NCI-H226 (cell line): ENCODE results near the gene TCERG1L.

ENCODE experiments used
- DNase-seq: peaks from one replicate; pipeline ENCODE4 v3.0.0-alpha.2; 2015

The TCERG1L gene

DNA sequence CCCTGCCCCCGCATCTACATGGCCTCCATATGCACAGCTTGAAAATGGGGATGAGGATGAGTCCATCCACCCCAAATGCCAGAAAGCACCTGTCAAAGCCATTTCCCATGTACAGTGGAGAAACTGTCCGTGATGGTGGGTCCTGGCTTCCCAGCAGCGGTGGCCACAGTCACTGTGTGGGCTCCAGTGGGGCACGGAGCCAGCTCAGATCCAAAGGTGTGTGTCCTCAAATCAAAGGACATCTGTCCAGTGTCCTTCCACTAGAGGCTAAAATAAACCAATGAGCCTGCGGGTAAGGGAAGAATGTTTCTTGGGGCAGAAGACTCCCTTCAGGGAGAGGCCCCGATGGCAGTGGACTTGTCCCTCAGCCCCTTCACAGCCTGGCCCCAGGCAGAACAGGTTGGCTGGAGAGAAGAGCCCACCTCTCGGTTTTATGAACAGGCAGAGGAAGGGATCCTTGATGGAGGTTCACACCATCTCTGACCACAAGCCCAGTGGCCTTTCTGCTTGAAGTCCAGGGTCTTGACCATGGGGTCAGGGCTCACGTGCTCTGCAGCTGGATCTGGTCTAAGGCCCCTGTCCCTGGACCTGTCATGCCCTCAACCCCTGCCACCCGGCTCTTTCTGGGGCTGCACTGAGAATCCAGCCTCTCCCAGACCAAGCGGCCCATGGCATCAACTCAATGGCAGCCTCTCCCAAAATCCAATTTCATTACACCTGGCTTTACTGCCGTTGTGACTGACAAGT lies 106.9 kb downstream of the TCERG1L start:
- no peak for DNase-seq

DNA sequence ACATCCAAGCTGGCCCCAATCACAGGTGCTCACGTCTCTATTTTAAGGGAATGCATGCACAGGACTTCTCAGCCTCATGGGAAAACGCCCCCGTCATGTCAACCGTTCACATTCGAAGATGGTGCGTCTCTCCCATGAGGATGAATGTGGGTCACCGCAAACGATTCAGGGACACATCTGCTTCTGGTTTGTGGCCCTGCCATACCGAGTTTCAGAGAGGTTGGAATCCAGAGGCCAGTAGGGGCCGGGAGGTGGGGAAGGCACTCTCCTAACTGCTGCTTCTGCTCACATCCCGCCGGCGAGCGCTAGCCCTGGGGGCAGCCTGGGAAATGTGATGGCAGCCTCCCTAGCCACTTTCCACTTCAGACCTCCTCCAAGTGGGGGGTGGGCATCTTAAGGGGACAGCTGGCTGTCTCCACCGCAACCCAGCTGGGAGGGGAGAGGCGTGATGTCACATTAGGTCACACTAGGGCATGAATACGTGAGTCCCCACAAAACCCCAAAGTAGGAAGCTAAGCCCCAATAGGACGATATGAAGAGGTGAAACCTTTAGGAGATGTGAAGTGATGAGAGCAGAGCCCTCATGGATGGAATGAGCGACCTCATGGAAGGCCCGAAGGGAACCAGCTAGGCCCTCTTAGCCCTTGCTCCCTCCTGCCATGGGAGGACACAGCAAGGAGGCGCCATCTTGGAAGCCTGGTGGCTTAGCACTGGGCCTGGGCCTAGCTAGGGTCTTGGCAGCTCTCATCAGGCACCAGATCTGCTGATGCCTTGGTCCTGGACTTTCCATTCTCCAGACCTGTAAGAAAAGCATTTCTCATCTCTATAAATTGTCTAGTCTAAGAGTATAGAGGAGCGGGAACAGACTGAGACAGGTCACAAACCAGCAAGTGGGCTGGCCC lies 107.8 kb downstream of the TCERG1L start:
- DNase-seq, result no peak

DNA sequence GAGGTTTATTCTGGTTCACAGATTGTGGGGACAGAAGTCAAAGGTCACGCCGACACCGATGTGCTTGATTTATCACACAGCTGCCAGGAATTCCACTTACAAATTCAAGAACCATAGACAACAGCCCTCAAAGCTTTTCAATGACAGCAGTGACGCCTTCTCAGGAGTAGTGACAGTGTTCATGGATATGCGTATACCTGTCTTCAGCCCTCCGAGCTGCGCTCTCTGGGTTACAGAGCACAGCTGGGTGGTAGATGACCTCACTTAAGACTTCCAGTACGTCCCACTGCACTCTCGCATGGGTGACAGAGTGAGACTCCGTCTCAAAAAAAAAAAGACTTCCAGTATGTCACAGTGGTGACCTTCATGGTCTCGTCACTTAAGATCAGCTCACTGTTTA lies 108.5 kb downstream of the TCERG1L start:
- no peak for DNase-seq

DNA sequence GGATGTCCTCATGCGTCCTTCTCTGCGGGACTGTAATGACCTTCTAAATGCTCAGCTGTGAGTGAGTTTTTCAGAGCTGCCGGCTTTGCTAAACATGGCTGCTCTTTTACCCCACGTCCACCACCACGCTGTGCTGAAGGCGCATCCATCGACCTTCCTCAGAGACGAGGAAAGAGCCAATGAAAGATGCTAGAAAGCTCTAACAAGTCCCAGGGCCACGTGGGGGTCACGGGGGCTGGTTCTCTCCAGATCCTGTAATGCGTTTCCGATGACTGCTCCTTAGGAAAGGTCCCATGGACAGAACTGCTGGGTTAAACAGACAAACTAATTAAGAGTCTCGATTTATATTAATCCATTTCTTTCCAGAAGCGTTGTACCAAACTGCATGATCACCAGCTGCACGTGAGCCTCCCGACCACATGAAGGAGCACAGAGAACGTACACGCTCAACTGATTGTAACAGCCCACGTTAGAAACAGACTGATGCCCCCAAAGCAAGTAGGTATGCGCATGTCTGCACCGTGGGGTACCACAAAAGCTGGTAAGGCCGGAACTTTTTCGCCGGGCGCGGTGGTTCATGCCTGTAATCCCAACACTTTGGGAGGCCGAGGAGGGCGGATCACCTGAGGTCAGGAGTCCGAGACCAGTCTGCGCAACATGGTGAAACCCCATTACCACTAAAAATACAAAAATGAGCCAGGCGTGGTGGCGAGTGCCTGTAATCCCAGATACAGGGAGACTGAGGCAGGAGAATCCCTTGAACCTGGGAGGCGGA lies 109.6 kb downstream of the TCERG1L start:
- DNase-seq, result no peak

DNA sequence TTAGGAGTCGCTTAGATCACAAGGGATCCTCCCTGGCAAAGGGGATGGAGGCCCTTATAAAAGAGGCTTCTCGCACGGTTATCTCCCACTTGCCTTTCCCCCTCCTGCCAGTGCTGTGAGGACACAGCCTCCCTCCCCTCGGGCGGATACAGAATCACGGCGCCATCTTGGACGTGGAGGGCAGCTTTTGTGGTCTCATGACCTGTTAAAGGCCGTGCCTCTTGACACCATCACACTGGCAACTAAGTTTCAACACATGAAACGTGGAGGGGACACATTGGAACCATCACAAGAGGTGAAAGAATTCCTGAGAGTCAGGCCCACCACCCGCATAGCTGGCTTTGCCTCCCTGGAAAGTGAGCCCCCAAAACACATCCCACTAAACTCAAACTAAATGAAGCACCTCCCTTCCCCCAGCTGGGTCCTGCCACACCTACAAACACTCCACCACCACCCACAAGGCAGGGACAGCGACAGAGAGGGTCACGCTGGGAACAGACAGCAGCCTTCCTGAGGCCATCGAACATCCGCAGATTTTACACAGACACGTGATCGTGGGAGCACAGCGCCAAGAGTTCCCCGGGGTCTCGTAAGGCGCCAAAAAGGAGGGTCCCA lies 110.6 kb downstream of the TCERG1L start:
- DNase-seq, result no peak

DNA sequence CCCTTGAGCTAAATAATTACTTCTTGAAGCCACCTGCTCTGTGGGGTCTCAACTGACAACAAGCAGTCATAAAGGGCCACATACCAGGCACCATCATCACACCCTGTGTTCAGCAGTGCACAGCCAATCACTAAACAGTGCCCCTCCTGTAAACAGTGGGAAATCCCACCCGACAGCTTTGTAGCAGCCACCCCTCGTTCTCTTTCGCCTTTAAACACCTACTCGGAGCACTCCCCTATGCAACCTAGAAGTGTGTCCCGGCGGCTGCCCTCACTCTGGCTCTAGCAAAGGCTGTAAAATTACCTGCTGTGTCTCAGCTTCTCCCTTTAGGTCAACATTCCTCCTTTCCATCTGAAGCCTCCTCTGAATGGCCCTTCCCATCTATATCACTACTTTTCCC lies 111.9 kb downstream of the TCERG1L start:
- DNase-seq, result no peak

DNA sequence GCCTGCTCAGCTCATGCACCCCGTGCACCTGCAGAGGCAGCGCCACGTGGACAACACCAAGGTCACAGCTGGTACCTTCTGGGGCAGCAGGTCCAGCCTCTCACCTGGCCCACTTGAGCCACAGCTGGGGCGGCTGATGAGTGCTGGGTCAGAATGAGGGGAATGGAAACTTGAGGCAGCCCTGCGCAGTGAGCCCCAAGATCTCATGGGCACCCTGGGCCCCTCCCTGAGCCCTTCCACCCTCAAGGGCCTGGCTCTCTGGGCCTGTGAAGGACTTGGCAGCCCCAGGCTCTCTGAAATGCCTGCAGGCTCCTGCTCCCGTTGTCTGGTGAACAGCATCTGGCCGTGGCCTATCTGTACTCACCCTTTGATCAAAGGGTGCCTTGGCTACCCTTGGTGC lies 112.7 kb downstream of the TCERG1L start:
- DNase-seq, result no peak

DNA sequence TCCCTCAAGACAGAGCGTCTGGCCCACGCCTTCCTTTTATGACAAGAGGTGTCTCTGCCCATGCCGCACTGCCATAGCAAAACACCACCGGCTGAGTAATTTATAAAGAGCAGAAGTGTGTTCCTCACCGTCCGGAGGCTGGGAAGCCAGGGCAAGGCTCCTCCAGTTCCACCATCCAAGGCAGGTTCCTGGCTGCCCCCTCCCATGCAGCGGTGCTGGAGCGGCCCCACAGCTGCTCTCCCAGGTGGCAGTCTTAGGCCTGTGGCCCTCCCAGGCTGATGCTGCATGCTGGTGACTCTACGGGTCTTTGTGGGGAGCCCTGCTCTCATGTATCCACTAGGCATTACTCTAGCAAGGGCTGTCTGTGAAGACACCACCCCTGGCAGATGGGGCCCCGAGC lies 113.1 kb downstream of the TCERG1L start:
- no peak for DNase-seq

DNA sequence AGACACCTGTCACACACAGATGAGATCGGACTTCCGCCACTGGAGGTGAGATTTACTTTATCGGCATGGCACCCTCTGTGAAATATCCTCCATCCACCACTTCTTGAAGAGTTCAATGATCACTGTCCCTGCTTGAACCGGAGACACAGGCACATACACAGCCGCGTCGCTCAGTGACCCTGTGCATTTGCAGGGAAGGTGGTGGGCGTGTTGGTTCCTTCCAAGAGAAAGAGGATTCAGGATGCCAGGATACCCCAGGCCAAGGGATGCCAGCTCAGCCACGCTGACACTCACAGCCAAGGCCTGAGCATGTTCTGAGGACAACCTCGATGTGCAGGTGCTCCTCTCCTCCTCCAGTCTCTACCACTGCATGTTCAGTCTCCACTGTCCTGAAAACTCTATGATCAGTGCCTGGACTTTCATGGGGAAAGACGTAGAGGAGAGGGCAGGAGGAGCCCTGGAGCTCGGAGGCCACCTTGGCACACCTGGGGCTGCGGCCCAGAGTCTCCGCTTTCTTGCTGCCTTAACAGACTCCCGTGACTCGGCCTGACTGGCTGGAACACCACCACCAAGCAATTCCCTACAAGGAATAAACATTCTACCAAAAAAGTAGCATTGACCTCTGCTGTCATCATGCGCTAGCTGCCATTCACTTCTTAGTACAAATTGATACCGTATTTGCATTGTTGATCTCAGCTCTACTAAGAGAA lies 115.2 kb downstream of the TCERG1L start:
- DNase-seq, result no peak

DNA sequence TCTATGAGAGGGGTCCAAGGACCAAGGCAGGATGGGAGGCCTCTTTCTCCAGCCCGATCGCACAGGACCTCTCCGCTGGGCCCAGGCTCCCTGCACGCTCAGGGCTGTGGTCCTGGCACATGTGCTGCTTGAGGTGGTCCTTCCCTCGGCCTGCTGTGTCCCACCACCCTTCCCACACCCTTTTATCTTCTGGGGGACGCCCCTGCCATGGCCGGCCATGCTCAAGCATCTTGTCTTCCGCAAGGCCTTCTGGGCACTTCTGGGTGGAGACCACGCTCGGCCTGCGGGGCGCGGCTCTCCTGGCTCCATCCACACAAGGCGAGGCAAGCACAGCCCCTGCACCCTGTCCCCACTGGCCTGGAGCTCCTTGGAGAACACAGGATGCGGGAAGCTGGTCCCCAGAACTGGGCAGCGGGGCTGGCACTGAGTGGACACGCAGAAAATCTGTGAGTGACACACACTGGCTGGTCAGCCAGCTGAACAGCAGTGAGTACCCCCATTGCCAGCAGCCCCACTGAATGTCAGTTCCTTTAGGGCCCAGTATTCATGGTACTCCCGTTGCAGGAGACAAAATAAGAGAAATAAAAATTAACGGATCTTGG lies 115.9 kb downstream of the TCERG1L start:
- DNase-seq, result no peak

DNA sequence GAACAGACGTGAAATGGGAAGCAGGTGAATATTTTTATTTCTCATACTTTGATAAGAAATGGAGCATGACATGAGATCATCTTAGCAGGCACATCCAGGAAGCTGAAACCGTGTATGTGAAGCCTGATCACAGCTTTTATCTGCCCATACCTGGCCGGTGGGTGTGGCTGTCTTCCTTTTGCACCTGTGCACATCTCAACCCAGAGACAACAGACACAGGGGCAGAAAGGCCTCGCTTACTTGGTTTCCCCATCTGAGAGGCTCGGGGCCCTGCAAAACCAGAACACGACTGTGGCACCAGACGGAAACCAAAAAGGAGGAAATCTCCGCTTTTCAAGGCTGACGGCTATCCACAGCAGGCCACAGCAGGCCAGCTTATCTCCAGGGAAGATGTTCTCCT lies 116.4 kb downstream of the TCERG1L start:
- DNase-seq, result no peak

DNA sequence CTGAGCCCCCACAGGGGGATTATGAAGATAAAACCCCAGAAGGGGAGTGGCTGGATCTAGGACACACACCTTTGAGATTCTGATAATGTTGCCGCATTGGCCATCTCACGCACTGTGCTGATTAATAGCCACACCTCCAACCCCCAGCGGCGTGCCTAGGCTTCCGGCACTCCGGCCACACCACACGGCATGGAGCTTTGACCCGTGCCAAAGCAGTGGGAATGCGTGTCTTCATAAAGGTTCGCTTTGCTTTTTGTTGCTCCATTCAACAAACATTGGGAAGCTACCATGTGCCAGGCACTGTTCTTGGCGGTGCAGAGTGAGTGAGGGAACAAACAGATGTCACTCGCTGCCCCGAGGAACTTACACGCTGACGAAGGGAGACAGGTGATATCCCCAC lies 117.6 kb downstream of the TCERG1L start:
- DNase-seq, result no peak

DNA sequence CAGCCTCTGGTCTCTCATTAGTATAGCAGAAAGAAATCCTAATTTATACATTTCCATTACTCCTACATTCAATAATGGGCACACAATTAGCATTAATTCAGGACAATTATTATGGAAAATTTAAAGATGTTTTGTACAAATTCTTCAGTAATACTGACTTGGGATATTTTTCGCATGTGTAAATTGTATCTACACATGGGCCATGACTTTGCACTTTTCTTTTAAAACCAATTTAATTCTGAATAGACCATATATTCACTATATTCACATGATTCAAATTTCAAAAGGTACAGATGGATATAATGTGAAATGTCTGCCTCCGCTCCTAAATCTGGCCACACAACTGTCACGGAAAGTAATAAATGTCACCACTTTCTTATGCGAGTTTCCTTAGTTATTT lies 123.0 kb downstream of the TCERG1L start:
- DNase-seq, result no peak

DNA sequence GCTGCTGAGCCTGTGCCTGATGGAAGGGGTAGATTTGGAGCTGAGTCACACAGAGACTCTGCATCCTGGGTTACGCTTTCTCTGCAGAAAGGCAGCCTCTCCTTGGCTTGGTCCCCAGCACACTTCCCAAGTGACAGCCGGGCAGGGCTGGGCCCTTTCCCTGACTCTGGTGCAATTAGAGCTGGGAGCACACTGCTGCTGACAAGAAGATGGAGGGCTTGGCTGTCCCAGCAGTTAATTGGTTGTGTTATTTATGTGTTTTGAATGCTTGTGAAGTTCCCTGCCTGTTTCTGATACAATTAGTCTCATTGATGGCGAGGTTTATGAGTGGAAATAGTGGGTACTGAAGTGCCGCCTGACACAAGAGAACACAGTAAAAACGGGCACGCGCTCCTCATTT lies 123.6 kb downstream of the TCERG1L start:
- no peak for DNase-seq

DNA sequence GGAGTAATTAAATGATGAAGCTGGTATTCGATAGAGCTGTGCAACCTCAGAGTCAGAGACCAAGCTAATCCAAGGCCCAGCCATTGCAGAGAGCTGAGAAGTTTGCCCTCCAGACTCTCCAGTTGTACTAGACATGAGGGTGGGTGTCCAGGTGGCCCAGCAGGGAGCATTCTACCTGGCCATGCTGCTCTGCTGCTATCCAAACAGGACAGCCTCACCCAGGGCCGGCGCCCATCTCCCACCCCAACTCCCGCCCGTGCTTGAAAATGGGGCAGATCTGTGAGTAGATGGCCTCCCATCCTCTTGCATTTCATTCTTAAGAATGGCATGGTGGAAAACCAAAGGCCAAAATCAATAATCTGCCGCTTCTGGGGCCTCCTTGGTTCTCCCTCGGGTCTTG lies 124.2 kb downstream of the TCERG1L start:
- no peak for DNase-seq

DNA sequence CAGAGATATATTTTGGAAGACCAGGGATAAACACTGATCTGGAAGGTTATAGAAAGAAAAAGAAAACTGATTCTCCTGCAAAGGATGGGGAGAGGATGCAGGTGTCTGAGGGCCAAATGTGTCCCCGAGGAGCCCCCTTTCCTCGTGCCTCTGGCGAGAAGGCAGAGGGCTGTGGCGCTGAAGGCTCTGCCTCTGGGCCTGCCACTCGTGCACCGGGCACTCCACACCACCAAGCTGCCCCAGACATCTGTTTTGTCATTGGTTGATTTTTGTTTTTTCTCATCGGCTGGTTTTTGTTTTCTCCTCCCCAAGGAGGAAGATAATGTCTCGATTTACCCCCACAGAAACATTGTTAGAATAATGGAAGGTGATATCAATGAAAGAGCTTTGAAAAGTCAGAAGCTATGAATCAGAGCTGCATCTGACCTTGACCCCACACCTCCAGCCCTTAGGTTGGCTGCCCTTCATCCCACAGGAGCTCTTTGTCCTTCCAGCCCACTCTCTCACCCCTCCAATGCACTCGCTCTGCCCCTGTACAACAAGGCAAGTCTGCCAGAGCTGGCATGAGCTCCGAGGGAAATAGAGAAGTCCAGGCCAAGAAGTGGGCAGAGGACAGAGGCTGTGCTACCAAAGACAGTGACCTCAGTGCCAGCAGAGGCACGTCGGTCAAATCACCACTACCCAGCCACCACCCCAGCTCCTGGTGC lies 124.8 kb downstream of the TCERG1L start:
- DNase-seq, result no peak

DNA sequence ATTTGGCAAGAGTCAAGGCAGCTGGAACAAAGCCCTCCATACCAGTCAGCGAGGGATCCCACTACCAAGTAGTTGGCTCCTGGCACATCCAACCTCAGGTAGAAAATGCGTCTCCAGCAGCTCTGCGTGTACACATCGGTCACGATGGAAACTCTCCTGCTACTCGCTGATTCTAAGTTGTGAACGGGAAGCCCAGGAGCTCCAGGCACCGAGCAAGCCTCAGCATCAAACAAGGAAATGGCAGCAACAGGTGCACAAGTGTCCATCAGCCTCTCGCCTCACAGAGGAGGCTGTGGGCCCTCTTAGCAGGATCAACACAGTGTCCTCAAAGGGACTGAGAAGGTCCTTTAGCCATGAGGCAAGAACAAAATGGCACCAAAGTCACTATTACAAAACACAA lies 127.0 kb downstream of the TCERG1L start:
- DNase-seq, result no peak

DNA sequence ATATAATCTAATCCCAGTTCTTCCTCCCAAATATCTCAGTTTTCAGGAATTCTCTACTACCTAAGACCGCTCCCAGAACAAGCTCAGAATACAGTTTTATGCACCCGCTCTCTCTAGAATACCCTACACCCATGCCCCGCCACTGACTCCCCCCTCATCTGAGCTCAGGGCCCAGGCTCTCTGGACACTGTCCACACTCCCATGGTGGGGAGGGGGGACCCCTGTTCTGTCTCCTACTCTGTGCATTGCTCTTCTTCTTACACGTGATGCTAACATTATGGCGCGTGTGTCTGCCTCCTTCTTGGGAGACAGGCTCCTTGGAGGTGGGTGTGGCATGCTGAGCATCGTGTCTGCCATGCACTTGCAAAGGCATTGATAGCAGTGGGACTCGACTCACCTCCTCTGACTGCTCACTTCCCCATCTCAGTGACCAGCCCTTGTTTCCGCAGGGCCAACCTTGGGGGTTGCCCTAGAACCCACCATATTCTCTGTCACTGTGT lies 127.9 kb downstream of the TCERG1L start:
- no peak for DNase-seq

DNA sequence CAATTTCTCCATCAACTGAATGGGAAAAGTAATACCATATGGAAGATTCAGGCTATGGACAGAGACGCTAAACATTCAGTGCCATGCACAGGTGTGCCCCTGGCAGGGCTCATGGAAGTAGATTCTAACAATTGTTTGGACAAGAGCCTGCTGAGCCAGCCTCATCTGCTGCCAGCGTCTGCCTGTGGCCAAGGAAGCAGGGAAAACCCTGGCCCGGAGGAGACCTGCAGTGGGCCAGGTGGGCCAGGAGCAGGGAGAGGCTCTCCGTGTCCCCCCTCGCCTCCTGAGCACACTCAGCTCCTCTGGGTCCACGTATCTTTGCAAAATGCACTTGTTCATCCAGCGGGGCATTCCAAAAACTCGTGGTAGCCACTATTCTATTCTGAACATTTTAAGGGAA lies 130.1 kb downstream of the TCERG1L start:
- DNase-seq, result no peak

DNA sequence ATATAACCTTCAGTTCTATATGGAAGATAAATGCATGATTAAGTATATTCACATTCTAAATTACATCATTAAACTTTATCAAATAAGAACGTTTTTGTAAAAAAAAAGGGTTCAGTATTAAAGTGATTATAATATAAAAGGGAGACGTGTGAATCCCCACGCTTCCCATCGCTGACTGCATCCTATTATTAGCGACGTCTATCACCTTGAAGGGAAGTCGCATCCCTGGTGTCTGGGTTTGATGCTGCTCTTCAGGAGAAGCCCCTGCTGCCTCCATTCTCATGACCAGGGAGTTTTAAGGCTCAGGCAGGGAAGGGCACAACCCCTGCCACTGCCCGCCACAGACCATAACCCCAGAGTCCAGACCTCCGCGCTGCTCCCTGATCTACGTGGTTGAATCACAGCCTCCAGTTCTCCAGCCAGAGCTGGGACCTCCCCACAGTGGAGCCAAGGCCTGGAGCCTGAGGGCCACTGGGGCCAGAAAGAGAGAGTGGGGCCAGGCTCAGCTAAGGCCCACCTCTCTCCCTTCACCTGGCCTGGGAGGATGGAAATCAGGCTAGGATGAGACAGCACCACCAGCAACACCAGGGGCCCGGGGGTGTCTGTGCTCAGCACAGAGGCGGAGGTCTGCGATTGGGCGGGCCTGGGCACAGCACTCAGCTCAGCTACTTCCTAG lies 130.6 kb downstream of the TCERG1L start:
- no peak for DNase-seq

DNA sequence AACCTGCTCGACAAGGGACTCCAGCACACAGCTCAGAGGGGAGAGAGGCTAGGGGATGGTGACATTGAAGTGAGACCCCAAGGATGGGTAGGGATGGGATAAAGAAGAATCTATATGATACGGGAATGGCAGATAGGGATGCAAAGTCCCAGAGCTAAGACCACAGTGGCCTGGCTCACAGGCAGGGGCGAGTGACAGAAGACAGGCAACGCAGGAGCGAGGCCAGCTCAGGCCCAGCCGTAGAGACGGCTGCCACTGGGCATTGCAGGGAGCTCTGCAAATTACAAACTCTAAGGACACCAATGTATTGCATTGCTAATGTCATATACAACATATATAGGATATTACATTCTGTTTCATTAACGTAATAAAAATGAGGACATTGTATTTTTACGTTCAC lies 131.4 kb downstream of the TCERG1L start:
- DNase-seq, result no peak
